ENCODE results near the gene HOXA1.

- TF ChIP-seq CTCF (conservative IDR thresholded peaks at IDR 0.05 in 1 of 2, IDR thresholded peaks at IDR 0.05 in 1 of 2; ENCODE audit: extremely low read depth in 1 of 2, insufficient read depth in 1 of 2, low read depth in 1 of 2, low read length in 2 of 2) (no peak), EZH2 (IDR thresholded peaks at IDR 0.05; ENCODE audit: borderline replicate concordance, low read length) (no peak)
Measured at GRCh38 chr7:27128034-27128433, 32.2 kb upstream of the HOXA1 start.

All from mammary epithelial cell (primary cell).